ENCODE measurements around the gene FHIT.

The FHIT gene

GRCh38 chr3:60065227-60065868 lies 1185.9 kb downstream of the FHIT start:
- no peak for DNase-seq

DNA sequence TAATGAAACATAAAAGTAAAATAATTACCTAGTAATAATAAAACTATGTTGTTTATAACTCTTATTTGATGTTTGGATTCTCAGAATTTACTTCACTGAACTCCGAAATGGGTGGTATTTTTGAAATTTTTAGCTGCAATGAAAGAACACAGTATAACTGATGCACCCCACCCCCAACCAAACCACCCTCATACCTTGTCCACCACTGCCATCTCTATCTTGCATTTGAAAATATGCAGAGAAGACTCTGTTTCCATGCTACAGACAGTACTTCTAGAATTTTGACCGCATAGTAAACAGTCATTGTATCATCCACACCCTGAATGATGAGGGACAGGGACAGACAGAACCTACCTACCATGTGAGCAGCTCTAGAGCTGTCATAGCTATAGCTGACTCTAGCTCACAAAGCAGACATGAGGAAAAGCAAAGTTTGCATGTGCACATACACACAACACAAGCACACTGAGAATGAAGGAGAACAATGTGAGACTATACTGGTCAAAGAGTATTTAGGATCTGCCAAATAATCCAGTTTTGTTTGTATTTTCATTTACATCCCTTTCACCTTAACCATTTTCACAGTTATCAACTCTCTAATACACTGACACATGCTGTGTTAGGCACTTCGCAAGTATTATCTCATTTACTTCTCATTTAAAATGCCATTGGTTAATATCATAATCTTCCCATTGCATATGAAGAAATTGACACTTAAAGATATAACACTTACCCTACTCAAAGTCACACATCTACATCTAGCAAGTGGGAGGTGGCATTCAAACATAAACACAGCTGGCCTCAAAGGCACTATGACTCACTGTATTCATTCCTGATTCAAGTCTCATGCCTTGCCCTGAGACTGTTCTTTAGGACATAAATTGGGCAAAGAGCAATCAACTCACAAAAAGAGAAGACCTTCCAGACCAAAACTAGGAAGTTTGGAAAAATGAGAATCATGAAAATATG lies 1186.8 kb downstream of the FHIT start:
- DNase-seq = peak; percentile 63

DNA sequence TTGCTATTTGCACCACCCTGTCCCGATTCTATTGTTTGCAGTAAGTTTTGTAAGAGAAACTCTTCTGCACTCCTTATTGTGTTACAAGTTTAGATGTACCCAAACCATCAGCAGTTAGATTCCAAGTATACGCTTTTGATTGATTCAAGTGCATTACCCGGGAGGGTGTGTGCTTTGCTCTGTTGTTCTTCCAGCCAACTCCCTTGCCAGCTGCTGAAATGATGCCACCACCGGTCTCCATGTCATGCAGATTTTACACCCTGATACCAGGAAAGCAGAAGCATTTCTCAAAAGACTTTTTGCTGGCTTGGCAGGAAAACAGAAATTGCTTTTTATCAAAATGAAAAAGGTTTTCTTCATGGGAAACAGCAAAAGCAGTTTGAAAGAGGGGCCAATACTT lies 1194.8 kb downstream of the FHIT start:
- no peak for DNase-seq

DNA sequence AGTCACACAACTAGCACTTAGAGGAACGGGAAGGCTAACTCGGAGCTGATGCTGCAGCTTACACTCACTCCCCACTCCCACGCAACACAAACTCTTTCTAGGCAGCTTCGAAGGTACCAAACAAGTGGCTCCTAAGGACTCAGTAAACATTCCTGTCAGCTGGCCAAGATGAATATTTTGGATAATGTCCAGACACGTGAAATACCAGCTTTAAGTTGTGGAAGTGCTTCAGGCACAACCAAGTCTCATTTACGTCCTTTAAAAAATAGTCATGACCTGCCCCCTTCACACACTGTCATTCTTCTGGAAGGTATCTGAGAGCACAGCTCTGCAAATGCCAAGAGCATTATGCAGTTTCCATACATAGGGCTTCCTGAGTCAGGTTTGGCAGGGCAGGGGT lies 1195.5 kb downstream of the FHIT start:
- peak; percentile 63 for DNase-seq

DNA sequence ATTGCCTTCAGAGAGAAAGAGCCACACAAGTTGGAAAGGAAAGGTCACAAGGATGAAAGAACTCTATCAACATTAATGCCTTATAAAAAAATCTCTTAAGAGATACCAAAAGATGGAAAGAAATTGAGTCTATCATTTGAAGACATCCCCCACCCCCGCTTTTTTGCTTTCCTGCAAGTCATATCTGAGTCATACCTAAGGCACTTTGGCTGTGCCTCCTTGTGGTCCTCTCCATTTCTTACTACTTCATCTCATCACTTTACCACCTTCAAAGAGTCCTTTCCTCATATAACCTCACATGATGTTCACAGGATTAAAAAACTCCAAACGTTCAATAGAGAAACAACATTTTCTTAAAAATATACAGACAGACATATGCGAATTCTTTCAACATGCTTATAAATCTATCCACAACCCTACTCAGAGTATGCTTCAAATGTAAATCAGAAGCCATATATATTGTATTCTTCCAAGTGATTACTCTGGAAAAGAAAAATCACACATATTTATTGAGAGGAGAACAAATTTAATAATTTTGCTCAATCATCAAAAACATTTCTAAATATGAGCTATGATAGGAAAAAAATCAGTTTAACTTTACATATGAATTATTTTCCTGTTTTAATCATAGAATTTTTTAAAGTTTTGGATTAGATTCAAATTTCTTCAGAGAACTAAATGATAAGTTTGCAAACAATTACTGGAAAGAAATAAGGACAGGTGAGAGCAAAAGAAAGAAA lies 1197.6 kb downstream of the FHIT start:
- peak; percentile 83 for DNase-seq

GRCh38 chr3:60048447-60048848 lies 1202.8 kb downstream of the FHIT start:
- DNase-seq = no peak

DNA sequence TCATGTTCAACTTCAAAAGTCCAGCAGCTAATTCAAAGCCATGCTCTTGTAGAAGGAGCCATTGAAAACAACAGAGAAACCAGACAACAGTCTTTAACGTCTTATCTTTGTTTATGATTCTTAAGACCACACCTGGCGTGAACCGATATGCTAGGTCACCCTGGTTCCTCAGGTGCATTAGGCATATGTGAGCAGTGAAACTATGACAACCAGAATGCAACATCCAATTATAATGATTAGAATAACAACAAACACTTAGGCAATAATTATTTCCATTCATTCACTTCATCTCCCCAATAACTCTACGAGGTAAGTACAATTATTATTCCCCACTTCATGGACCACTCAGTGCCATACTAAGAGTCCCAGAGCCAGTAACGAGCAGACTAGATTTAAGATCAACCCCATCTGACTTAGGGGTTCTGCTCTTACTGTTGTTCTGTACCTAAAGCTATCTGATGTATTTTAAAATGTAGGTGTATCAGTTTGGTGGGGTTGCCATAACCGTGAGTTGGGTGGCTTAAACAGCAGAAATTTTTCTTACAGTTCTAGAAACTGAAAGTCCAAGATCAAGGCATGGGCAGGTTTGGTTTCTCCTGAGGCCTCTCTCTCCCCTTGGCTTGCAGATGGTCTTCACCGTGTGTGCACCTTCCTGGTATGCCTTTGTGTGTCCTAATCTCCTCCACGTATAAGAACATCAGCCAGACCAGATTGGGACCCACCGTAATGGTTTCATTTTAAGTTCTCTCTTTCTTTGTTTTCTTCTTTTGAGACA lies 1203.6 kb downstream of the FHIT start:
- DNase-seq = no peak

DNA sequence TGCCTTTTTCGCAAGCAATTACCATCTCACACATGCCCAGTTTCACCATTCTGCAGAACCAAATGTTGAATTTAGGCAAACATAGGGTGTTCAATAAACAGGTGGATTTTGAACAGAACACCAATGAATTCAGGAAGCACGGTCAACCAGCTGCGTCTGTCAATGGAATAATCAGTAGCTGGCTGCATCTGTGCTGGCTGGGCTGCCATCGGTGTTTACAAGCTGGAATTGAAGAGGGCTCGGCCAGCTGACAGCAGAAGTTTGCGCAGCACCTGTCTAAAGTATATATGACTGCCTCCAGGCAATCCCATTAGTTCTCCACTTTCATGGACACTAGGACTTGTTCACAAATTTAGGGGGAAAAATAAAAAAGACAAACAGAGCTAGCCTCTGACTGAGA lies 1205.0 kb downstream of the FHIT start:
- no peak for DNase-seq

- no peak for DNase-seq
These were observed 1205.6 kb downstream of the FHIT start for GRCh38 chr3:60045686-60046085.

GRCh38 chr3:60036803-60037202 lies 1214.4 kb downstream of the FHIT start:
- DNase-seq = no peak

- no peak for DNase-seq
These were observed 1217.3 kb downstream of the FHIT start for GRCh38 chr3:60033901-60034453.

DNA sequence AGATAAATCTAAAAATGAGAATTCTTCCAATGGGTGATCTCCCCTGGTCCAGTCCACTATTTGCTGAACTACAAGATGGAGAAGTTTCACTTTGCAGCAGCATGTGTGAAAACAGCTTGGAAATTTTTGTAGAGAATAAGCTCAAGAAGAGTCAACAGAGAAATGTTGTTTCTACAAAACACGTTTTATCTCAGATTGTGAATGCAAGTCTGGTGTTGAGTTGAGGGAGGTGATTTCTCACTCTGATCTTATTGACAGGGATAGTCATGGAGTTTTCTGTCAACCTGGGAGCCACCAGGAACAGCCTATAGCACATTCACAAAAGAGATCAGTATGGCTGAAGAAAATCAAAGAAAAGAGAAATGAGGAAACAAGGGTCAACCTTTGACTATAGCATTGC lies 1220.3 kb downstream of the FHIT start:
- no peak for DNase-seq

- DNase-seq = no peak
These were observed 1223.0 kb downstream of the FHIT start for GRCh38 chr3:60028233-60028632.

DNA sequence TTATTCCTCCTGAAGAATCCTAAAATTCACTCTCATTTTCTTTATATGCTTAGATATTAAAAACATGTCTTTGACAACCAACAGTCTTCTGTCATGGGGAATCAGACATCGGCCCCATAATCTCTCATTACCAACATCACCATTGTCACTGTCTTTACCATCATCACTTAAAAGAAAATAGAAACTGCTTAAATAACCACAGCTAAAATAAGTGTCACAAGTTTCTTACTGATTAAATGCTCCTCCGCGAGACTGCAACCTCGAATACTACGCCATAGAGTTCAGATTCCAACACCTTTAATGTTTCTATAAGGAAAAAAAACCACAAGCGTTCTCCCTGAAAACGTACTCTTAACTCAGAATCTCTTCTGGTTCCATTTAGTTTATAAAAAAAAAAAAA lies 1223.9 kb downstream of the FHIT start:
- no peak for DNase-seq

GRCh38 chr3:60025096-60026050 lies 1225.9 kb downstream of the FHIT start:
- peak; percentile 81 for DNase-seq

DNA sequence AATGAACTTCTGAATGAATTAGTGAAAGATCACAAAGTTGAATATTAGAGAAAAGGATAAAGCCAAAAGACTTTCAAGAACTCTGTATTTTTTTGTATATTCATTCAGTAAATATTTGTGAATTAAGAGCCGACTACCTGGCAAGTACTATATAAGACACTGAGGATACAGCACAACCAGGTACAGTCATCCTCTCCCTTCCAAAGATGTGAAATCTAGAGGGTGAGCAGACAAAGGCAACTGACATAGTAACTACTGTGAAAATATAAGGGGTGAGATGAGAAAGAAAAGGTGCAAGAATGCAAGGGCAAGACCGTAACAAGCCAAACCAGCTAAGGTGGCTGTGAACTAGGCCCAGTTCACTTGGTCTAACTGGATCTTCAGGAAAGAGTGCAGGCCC lies 1226.9 kb downstream of the FHIT start:
- no peak for DNase-seq

- no peak for DNase-seq
These were observed 1228.1 kb downstream of the FHIT start for GRCh38 chr3:60023189-60023588.

GRCh38 chr3:60017631-60018030 lies 1233.6 kb downstream of the FHIT start:
- peak; percentile 57 for DNase-seq

- DNase-seq = no peak
These were observed 1236.1 kb downstream of the FHIT start for GRCh38 chr3:60015032-60015705.

GRCh38 chr3:60013241-60013640 lies 1238.0 kb downstream of the FHIT start:
- peak; percentile 28 for DNase-seq

DNA sequence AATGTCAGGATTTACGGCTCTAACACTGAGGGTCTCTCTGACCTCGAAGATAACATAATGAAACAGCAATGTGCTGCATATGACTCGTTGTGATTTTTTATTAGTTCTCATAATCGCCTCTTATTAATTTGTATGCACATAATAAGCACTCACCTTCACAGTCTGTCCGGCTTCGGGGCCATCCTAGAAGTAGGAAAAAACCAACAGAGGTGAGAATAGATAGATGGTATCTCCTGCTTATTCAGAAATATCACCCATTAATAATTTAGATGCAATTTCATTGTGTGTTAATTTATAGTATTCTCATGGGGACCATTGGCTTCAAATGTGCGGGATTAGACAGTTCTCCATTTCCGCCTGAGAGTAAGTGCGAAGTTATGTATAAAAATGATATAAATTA lies 1240.0 kb downstream of the FHIT start:
- no peak for DNase-seq

Measured in fibroblast of skin of right quadriceps (primary cell).